Progenitor cell of endocrine pancreas (in vitro differentiated cells): ENCODE data around the gene ZNF518A. TPM values are rescaled to one million over a fixed set of nuclear protein-coding genes. Genes with fewer than 3 reads are reported as not detected.

Experiments used
- DNase-seq: peaks from one replicate; pipeline ENCODE4 v3.0.0; 2021; ENCODE audit warnings: low spot score; ENCODE audit not compliant: unreplicated experiment
- H3K27ac Mint-ChIP-seq: 2 replicates; pipeline ENCODE4 v1.8.0; 2021; ENCODE audit warnings: mild to moderate bottlenecking, moderate library complexity, mixed read lengths
- H3K27me3 Mint-ChIP-seq: 2 replicates; pipeline ENCODE4 v1.8.0; 2021; ENCODE audit warnings: mixed read lengths
- H3K36me3 Mint-ChIP-seq: 2 replicates; pipeline ENCODE4 v1.8.0; 2022; ENCODE audit warnings: mixed read lengths; ENCODE audit not compliant: insufficient read depth
- H3K4me1 Mint-ChIP-seq: 2 replicates; pipeline ENCODE4 v1.8.0; 2021; ENCODE audit warnings: low read depth, mixed read lengths
- H3K4me3 Mint-ChIP-seq: 2 replicates; pipeline ENCODE4 v1.8.0; 2021; ENCODE audit warnings: low read depth, mild to moderate bottlenecking, moderate library complexity, mixed read lengths
- H3K9me3 Mint-ChIP-seq: 2 replicates; pipeline ENCODE4 v1.8.0; 2021; ENCODE audit warnings: low read depth, mixed read lengths
- CTCF ChIP-seq: fragments of 200-600 bp; sonication (generic); IDR thresholded peaks from one replicate; pipeline ENCODE4 v1.5.0; 2021; ENCODE audit warnings: antibody characterized with exemption, mild to moderate bottlenecking; ENCODE audit not compliant: unreplicated experiment
- total RNA-seq: library from RNA; stranded (reverse); gene quantifications from 2 replicates; pipeline ENCODE4 v1.2.1, GENCODE V29; 2021

Gene ZNF518A
- total RNA-seq, 1 donor from 2014 or later, result 51.9 TPM

GRCh38 chr10:96168546-96168945 is 38.4 kb downstream of the ZNF518A start:
- peaks cover 18% of the 10 kb centered on the region for H3K9me3 Mint-ChIP-seq
- no peak for DNase-seq
- H3K27ac Mint-ChIP-seq, result no peak overlapping the region
- H3K4me3 Mint-ChIP-seq, result no peak overlapping the region
- no peaks in the 10 kb centered on the region for H3K27me3 Mint-ChIP-seq
- H3K4me1 Mint-ChIP-seq, result peaks cover 13% of the 10 kb centered on the region
- no peak for TF ChIP-seq CTCF
- H3K36me3 Mint-ChIP-seq, result peaks cover 39% of the 10 kb centered on the region

GRCh38 chr10:96170230-96170629 is 40.1 kb downstream of the ZNF518A start:
- Mint-ChIP-seq H3K27ac (peak overlapping the region; percentile 89), H3K36me3 (peaks cover 37% of the 10 kb centered on the region), H3K27me3 (no peaks in the 10 kb centered on the region), H3K9me3 (peaks cover 27% of the 10 kb centered on the region), H3K4me1 (peaks cover 13% of the 10 kb centered on the region), H3K4me3 (no peak overlapping the region)
- no peak for DNase-seq
- TF ChIP-seq CTCF, result no peak

- peaks cover 23% of the 10 kb centered on the region for H3K36me3 Mint-ChIP-seq
Measured at GRCh38 chr10:96172666-96173065, 42.6 kb downstream of the ZNF518A start.

GRCh38 chr10:96176985-96177384 is 46.9 kb downstream of the ZNF518A start:
- H3K4me1 Mint-ChIP-seq, result no peaks in the 10 kb centered on the region
- no peak for TF ChIP-seq CTCF

More at GRCh38 chr10:96172666-96173065, 42.6 kb downstream of the ZNF518A start:
- Mint-ChIP-seq H3K27ac (no peak overlapping the region), H3K27me3 (no peaks in the 10 kb centered on the region), H3K4me3 (no peak overlapping the region), H3K4me1 (peaks cover 13% of the 10 kb centered on the region), H3K9me3 (peaks cover 37% of the 10 kb centered on the region)
- no peak for TF ChIP-seq CTCF
- no peak for DNase-seq

GRCh38 chr10:96188421-96188820 is 58.3 kb downstream of the ZNF518A start:
- H3K27me3 Mint-ChIP-seq, result no peaks in the 10 kb centered on the region
- H3K4me1 Mint-ChIP-seq, result no peaks in the 10 kb centered on the region
- peaks cover 17% of the 10 kb centered on the region for H3K9me3 Mint-ChIP-seq
- peaks cover 2% of the 10 kb centered on the region for H3K36me3 Mint-ChIP-seq
- TF ChIP-seq CTCF, result no peak
- H3K4me3 Mint-ChIP-seq, result no peak overlapping the region
- no peak for DNase-seq
- H3K27ac Mint-ChIP-seq, result no peak overlapping the region

More at GRCh38 chr10:96176985-96177384, 46.9 kb downstream of the ZNF518A start:
- Mint-ChIP-seq H3K4me3 (no peak overlapping the region), H3K27me3 (no peaks in the 10 kb centered on the region), H3K27ac (no peak overlapping the region), H3K36me3 (peaks cover 3% of the 10 kb centered on the region), H3K9me3 (peaks cover 39% of the 10 kb centered on the region)
- DNase-seq, result no peak
